Measurements from ENCODE around the gene WNT10A. TPM values are rescaled to one million over a fixed set of nuclear protein-coding genes. Genes with fewer than 3 reads are reported as not detected.
A peak's percentile ranks its signal among the peaks of the same experiment; 100 is the strongest.

The WNT10A gene
- total and polyA plus RNA-seq, 8 donors = 4.3 to 6.7 TPM; not detected in 6

DNA sequence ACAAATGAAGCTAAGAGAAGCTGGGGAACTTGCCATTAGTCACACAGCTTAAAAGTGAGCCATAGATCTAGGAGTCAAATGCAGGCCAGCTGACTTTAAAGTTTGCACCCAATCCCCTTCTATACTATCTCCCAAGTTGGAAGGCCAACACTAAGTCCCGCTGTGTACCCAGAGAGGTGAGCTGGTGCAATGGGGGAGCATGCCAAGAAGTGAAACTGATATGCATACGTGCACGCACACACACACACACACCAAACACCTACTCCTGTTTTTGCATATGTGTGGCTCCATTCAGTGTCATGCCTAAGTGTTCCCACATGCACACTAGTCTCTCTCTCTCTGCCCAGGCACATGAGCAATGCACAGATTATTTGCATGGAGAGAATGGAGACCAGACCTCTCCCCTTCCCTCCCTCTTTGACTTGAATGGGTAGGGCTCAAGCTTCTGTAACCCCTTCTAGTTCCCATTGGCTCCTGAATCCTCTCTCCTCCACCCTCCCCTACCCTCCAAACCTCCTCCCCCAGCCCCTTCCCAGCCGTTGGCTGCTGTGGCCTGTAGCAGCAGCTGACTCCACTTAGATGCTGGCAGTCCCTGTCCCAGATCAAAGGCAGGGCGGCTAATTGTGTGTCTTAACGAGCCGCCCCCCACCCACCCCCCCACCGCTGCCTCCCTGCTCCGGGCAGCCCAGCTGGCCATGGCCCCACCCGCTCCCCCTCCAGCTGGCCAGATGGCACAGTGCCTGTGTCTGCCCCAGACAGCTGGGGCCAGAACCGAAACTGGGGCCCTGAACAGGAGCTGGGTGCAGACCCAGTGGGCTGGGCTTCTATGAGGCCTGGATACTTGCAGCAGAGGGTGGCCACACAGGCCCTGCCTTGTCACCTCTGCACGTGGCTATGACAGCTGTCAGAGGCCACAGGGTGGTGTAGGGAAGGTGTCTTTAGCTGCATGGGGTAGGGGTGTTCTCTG, 5.6 kb downstream of the WNT10A start:
- TF ChIP-seq POLR2AphosphoS5 (IDR thresholded peaks at IDR 0.05) = no peak
- TF ChIP-seq POLR2A (IDR thresholded peaks at IDR 0.05) = no peak
- TF ChIP-seq EP300 (IDR thresholded peaks at IDR 0.05) = no peak
- TF ChIP-seq, protein P1, sequence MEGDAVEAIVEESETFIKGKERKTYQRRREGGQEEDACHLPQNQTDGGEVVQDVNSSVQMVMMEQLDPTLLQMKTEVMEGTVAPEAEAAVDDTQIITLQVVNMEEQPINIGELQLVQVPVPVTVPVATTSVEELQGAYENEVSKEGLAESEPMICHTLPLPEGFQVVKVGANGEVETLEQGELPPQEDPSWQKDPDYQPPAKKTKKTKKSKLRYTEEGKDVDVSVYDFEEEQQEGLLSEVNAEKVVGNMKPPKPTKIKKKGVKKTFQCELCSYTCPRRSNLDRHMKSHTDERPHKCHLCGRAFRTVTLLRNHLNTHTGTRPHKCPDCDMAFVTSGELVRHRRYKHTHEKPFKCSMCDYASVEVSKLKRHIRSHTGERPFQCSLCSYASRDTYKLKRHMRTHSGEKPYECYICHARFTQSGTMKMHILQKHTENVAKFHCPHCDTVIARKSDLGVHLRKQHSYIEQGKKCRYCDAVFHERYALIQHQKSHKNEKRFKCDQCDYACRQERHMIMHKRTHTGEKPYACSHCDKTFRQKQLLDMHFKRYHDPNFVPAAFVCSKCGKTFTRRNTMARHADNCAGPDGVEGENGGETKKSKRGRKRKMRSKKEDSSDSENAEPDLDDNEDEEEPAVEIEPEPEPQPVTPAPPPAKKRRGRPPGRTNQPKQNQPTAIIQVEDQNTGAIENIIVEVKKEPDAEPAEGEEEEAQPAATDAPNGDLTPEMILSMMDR (IDR thresholded peaks at IDR 0.05) = no peak
- peaks cover 9 to 18% (median 16%) of the 10 kb centered on the region in 4 donors for H3K4me1 ChIP-seq
- no peak overlapping the region for H3K4me3 ChIP-seq
- H3K36me3 ChIP-seq = no peaks in the 10 kb centered on the region
- peaks cover 0 to 51% (median 18%) of the 10 kb centered on the region in 3 donors for H3K27me3 ChIP-seq
- DNase-seq = peak in 1 of 2 donors; percentile 50
- no peaks in the 10 kb centered on the region for H3K9me3 ChIP-seq
- H3K27ac ChIP-seq = no peak overlapping the region
- intact Hi-C loops (cut with DNase I; ENCODE audit: low total_unique reads) = no loop called here
- 53 to 68% (median 64%) methylated on average over 5 to 12 of the region's 12 CpGs for WGBS, 5 donors

GRCh38 chr2:218887079-218887478, 6.4 kb downstream of the WNT10A start:
- no peaks in the 10 kb centered on the region for H3K9me3 ChIP-seq
- H3K27me3 ChIP-seq = peaks cover 0 to 51% (median 14%) of the 10 kb centered on the region in 3 donors
- no peak for DNase-seq
- WGBS, 5 donors = 80 to 91% (median 85%) methylated on average over 3 of the region's 3 CpGs
- H3K27ac ChIP-seq = no peak overlapping the region
- intact Hi-C loops (cut with DNase I; ENCODE audit: low total_unique reads) = no loop called here
- H3K4me1 ChIP-seq = peaks cover 9 to 18% (median 16%) of the 10 kb centered on the region in 4 donors
- TF ChIP-seq EP300 (IDR thresholded peaks at IDR 0.05) = no peak
- TF ChIP-seq, protein P1 (IDR thresholded peaks at IDR 0.05) = no peak
- no peak for TF ChIP-seq POLR2A (IDR thresholded peaks at IDR 0.05)
- no peak for TF ChIP-seq POLR2AphosphoS5 (IDR thresholded peaks at IDR 0.05)
- H3K4me3 ChIP-seq = no peak overlapping the region
- no peaks in the 10 kb centered on the region for H3K36me3 ChIP-seq

DNA sequence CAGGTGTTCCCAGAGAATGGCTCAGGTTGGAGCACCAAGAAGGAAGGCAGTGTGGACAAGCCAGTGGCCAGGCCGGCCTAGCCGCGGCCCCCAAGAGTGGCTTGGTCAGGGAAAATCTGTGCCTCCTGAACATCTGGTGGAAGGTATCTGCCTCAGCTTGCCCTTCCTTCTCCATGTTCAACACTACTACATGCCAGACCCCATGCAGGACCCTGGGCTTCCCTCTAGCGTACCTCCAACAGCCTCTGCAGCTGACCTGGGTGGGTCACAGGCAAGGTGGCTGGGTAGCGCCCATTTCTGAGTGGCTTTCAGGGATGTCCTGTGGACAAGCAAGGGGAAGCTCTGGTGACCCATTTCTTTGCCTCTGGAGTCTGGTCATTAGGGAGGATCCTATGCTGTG, 7.7 kb downstream of the WNT10A start:
- TF ChIP-seq EP300 (IDR thresholded peaks at IDR 0.05) (no peak), POLR2A (IDR thresholded peaks at IDR 0.05) (no peak), POLR2AphosphoS5 (IDR thresholded peaks at IDR 0.05) (no peak)
- TF ChIP-seq, protein P1 (IDR thresholded peaks at IDR 0.05) = no peak
- Histone ChIP-seq H3K36me3 (no peaks in the 10 kb centered on the region), H3K27me3 (peaks cover 0 to 51% (median 19%) of the 10 kb centered on the region in 3 donors), H3K27ac (no peak overlapping the region), H3K9me3 (no peaks in the 10 kb centered on the region), H3K4me3 (no peak overlapping the region), H3K4me1 (peaks cover 15 to 21% (median 19%) of the 10 kb centered on the region in 4 donors)
- WGBS, 5 donors = 75 to 97% (median 95%) methylated on average over 4 to 5 of the region's 5 CpGs
- intact Hi-C loops (cut with DNase I; ENCODE audit: low total_unique reads) = no loop called here
- no peak for DNase-seq

DNA sequence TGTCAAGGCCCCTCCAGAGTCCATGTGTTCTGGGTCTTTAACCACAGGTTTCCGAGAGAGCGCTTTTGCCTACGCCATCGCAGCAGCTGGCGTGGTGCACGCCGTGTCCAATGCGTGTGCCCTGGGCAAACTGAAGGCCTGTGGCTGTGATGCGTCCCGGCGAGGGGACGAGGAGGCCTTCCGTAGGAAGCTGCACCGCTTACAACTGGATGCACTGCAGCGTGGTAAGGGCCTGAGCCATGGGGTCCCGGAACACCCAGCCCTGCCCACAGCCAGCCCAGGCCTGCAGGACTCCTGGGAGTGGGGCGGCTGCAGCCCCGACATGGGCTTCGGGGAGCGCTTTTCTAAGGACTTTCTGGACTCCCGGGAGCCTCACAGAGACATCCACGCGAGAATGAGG, 9.3 kb downstream of the WNT10A start:
- no peak overlapping the region for H3K4me3 ChIP-seq
- intact Hi-C loops (cut with DNase I; ENCODE audit: low total_unique reads) = no loop called here
- no peak for DNase-seq
- no peaks in the 10 kb centered on the region for H3K9me3 ChIP-seq
- no peaks in the 10 kb centered on the region for H3K36me3 ChIP-seq
- peaks cover 12 to 18% (median 15%) of the 10 kb centered on the region in 4 donors for H3K4me1 ChIP-seq
- 86 to 90% (median 87%) methylated on average over 7 to 23 of the region's 23 CpGs for WGBS, 5 donors
- peaks cover 0 to 51% (median 23%) of the 10 kb centered on the region in 3 donors for H3K27me3 ChIP-seq
- TF ChIP-seq EP300 (IDR thresholded peaks at IDR 0.05) = no peak
- no peak for TF ChIP-seq POLR2A (IDR thresholded peaks at IDR 0.05)
- TF ChIP-seq, protein P1 (IDR thresholded peaks at IDR 0.05) = no peak
- TF ChIP-seq POLR2AphosphoS5 (IDR thresholded peaks at IDR 0.05) = no peak
- no peak overlapping the region for H3K27ac ChIP-seq

Data from stomach (tissue), 9 donors.